ENCODE measurements around the gene PRPS1.

PRPS1 gene

GRCh38 chrX:107624893-107625292 is 3.4 kb upstream of the PRPS1 start:
- TF ChIP-seq GATA3 (IDR thresholded peaks at IDR 0.05; ENCODE audit: low read depth, low read length) (no peak), GATA2 (IDR thresholded peaks at IDR 0.05; ENCODE audit: low read depth, low read length) (no peak)

GRCh38 chrX:107625739-107626138 is 2.6 kb upstream of the PRPS1 start:
- TF ChIP-seq GATA3 (IDR thresholded peaks at IDR 0.05; ENCODE audit: low read depth, low read length) (no peak), GATA2 (IDR thresholded peaks at IDR 0.05; ENCODE audit: low read depth, low read length) (no peak)

- TF ChIP-seq GATA2 (IDR thresholded peaks at IDR 0.05; ENCODE audit: low read depth, low read length) (no peak), GATA3 (IDR thresholded peaks at IDR 0.05; ENCODE audit: low read depth, low read length) (no peak)
Observed at GRCh38 chrX:107626481-107626880, 1.8 kb upstream of the PRPS1 start.

- TF ChIP-seq GATA2 (IDR thresholded peaks at IDR 0.05; ENCODE audit: low read depth, low read length) = no peak
- no peak for TF ChIP-seq GATA3 (IDR thresholded peaks at IDR 0.05; ENCODE audit: low read depth, low read length)
Observed at GRCh38 chrX:107626916-107627315, 1.4 kb upstream of the PRPS1 start.

- no peak for TF ChIP-seq GATA2 (IDR thresholded peaks at IDR 0.05; ENCODE audit: low read depth, low read length)
- TF ChIP-seq GATA3 (IDR thresholded peaks at IDR 0.05; ENCODE audit: low read depth, low read length) = no peak
Observed at GRCh38 chrX:107628662-107629539, 591 bp downstream of the PRPS1 start.

- no peak for TF ChIP-seq GATA3 (IDR thresholded peaks at IDR 0.05; ENCODE audit: low read depth, low read length)
Observed at GRCh38 chrX:107629540-107629909, 1.2 kb downstream of the PRPS1 start.

- TF ChIP-seq GATA2 (IDR thresholded peaks at IDR 0.05; ENCODE audit: low read depth, low read length) = no peak
- no peak for TF ChIP-seq GATA3 (IDR thresholded peaks at IDR 0.05; ENCODE audit: low read depth, low read length)
Observed at GRCh38 chrX:107630031-107630689, 1.9 kb downstream of the PRPS1 start.

GRCh38 chrX:107632346-107632745 is 4.0 kb downstream of the PRPS1 start:
- no peak for TF ChIP-seq GATA2 (IDR thresholded peaks at IDR 0.05; ENCODE audit: low read depth, low read length)
- no peak for TF ChIP-seq GATA3 (IDR thresholded peaks at IDR 0.05; ENCODE audit: low read depth, low read length)

- TF ChIP-seq GATA2 (IDR thresholded peaks at IDR 0.05; ENCODE audit: low read depth, low read length) (no peak), GATA3 (IDR thresholded peaks at IDR 0.05; ENCODE audit: low read depth, low read length) (no peak)
Observed at GRCh38 chrX:107646735-107647134, 18.4 kb downstream of the PRPS1 start.

- TF ChIP-seq GATA3 (IDR thresholded peaks at IDR 0.05; ENCODE audit: low read depth, low read length) = no peak
- TF ChIP-seq GATA2 (IDR thresholded peaks at IDR 0.05; ENCODE audit: low read depth, low read length) = no peak
Observed at GRCh38 chrX:107648332-107648731, 20.0 kb downstream of the PRPS1 start.

- no peak for TF ChIP-seq GATA3 (IDR thresholded peaks at IDR 0.05; ENCODE audit: low read depth, low read length)
- no peak for TF ChIP-seq GATA2 (IDR thresholded peaks at IDR 0.05; ENCODE audit: low read depth, low read length)
Observed at GRCh38 chrX:107654566-107654871, 26.2 kb downstream of the PRPS1 start.

GRCh38 chrX:107654872-107655761 is 26.8 kb downstream of the PRPS1 start:
- TF ChIP-seq GATA2 (IDR thresholded peaks at IDR 0.05; ENCODE audit: low read depth, low read length) = no peak
- no peak for TF ChIP-seq GATA3 (IDR thresholded peaks at IDR 0.05; ENCODE audit: low read depth, low read length)

GRCh38 chrX:107656978-107657377 is 28.7 kb downstream of the PRPS1 start:
- no peak for TF ChIP-seq GATA3 (IDR thresholded peaks at IDR 0.05; ENCODE audit: low read depth, low read length)
- no peak for TF ChIP-seq GATA2 (IDR thresholded peaks at IDR 0.05; ENCODE audit: low read depth, low read length)

GRCh38 chrX:107658660-107659059 is 30.4 kb downstream of the PRPS1 start:
- TF ChIP-seq GATA2 (IDR thresholded peaks at IDR 0.05; ENCODE audit: low read depth, low read length) (no peak), GATA3 (IDR thresholded peaks at IDR 0.05; ENCODE audit: low read depth, low read length) (no peak)

All from SH-SY5Y (cell line).